ENCODE results near the gene ARL6IP4. TPM values are rescaled to one million over a fixed set of nuclear protein-coding genes. Genes with fewer than 3 reads are reported as not detected.

The ARL6IP4 gene
- total RNA-seq, 1 experiment from 2014 or later, result 162 TPM

DNA sequence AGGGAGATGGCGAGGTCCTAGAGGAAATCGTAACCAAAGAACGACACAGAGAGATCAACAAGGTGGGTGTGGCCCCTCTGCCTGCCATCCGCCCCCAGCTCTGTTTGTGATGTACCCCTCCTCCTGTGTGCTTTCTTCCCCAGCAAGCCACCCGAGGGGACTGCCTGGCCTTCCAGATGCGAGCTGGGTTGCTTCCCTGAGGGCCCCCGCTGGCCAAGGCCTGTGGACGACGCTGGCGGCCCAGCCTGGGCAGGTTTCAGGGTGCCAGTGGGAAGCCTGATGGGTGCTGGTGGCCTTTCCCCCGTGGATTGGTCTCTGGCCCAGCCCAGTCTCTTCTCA is 2.0 kb downstream of the ARL6IP4 start:
- no peaks in the 10 kb centered on the region for H3K9me2 ChIP-seq (ENCODE audit: insufficient read depth)
- TF ChIP-seq EZH2 (IDR thresholded peaks at IDR 0.05; ENCODE audit: low read depth), result no peak
- TF ChIP-seq, protein P1, sequence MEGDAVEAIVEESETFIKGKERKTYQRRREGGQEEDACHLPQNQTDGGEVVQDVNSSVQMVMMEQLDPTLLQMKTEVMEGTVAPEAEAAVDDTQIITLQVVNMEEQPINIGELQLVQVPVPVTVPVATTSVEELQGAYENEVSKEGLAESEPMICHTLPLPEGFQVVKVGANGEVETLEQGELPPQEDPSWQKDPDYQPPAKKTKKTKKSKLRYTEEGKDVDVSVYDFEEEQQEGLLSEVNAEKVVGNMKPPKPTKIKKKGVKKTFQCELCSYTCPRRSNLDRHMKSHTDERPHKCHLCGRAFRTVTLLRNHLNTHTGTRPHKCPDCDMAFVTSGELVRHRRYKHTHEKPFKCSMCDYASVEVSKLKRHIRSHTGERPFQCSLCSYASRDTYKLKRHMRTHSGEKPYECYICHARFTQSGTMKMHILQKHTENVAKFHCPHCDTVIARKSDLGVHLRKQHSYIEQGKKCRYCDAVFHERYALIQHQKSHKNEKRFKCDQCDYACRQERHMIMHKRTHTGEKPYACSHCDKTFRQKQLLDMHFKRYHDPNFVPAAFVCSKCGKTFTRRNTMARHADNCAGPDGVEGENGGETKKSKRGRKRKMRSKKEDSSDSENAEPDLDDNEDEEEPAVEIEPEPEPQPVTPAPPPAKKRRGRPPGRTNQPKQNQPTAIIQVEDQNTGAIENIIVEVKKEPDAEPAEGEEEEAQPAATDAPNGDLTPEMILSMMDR (conservative IDR thresholded peaks at IDR 0.05), result no peak
- POLR2A ChIA-PET (ENCODE audit: unreplicated experiment), result interaction anchor here (0.6 kb wide), 1 partner anchor 12 kb away, joined by 3 read pairs; no protein-coding TSS in a partner anchor
- peaks cover 6% of the 10 kb centered on the region; the same call in 1 of the 2 replicates for H3F3A ChIP-seq (ENCODE audit: insufficient read depth, low read depth)
- no peak overlapping the region for H3K4me2 ChIP-seq
- no peaks in the 10 kb centered on the region for H3K27me3 ChIP-seq (ENCODE audit: insufficient read depth, low read depth)
- no peaks in the 10 kb centered on the region for H3K9me3 ChIP-seq (ENCODE audit: insufficient read depth, low read depth)
- H3K36me3 ChIP-seq (ENCODE audit: low read depth), result no peaks in the 10 kb centered on the region
- CTCF ChIA-PET, result no interaction called here
- H3K4me1 ChIP-seq (replicated peaks; ENCODE audit: insufficient read depth), result peaks cover 7% of the 10 kb centered on the region; the same call in 1 of the 2 replicates
- no peak overlapping the region for H3K27ac ChIP-seq
- peaks cover 22% of the 10 kb centered on the region for H3K79me2 ChIP-seq (ENCODE audit: low read depth)
- no peak for DNase-seq
- intact Hi-C loops (cut with micrococcal nuclease; ENCODE audit: unreplicated experiment), result loop anchor here (10.0 kb wide), 1 partner anchor 182 kb away; no protein-coding TSS in a partner anchor
- H3K4me3 ChIP-seq, result no peak overlapping the region
- H4K20me1 ChIP-seq (ENCODE audit: insufficient read depth), result no peaks in the 10 kb centered on the region
- no TSS peak for BruUV-seq (replicated peaks)
- H2AFZ ChIP-seq, result no peak overlapping the region

DNA sequence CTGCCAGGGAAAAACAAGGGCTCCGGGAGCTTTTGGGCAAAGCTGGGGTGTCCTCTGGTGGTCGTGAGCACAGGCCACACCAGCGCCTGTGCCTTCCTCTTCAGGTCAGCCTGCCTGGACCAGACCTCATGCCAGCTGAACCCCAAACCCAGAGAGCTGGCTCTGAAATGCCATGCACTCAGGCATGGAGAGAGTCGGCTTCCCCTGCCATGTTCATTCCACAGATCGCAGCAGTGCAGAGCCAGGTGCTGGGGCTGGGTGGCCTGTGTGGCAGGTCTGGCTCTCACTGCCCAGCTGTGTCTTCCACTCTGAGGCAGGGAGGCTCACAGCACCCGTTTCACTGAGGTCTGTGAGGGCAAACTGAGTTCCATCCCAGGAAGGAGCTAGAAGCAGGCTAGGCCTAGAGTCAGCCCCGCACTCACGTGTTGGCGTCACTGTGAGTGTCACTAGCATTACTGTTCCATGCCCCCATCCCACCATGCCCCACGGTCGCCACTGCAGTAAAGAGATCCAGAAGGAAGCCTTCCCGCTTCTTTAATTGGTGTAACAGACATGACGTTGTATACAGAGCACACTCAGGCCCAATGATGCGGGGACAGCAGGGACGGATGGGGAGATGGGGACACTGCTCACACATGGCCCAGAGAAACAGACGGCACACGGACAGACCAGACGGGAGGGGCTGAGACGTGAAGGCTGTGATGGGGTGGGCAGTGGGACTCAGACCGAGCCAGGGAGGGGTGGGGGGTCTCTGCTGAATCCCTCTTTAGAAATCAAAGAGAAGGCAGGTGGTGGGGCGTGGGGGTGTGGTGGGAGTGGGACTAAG is 2.7 kb downstream of the ARL6IP4 start:
- Histone ChIP-seq H3F3A (ENCODE audit: insufficient read depth, low read depth) (peaks cover 6% of the 10 kb centered on the region; the same call in 1 of the 2 replicates), H3K9me2 (ENCODE audit: insufficient read depth) (no peaks in the 10 kb centered on the region), H3K4me1 (replicated peaks; ENCODE audit: insufficient read depth) (peaks cover 7% of the 10 kb centered on the region; the same call in 1 of the 2 replicates), H3K27me3 (ENCODE audit: insufficient read depth, low read depth) (no peaks in the 10 kb centered on the region), H3K9me3 (ENCODE audit: insufficient read depth, low read depth) (no peaks in the 10 kb centered on the region), H3K36me3 (ENCODE audit: low read depth) (no peaks in the 10 kb centered on the region), H3K4me3 (no peak overlapping the region), H4K20me1 (ENCODE audit: insufficient read depth) (no peaks in the 10 kb centered on the region), H2AFZ (no peak overlapping the region), H3K27ac (no peak overlapping the region), H3K79me2 (ENCODE audit: low read depth) (peaks cover 19% of the 10 kb centered on the region), H3K4me2 (no peak overlapping the region)
- no TSS peak for BruUV-seq (replicated peaks)
- intact Hi-C loops (cut with micrococcal nuclease; ENCODE audit: unreplicated experiment), result loop anchor here (10.0 kb wide), 1 partner anchor 182 kb away; no protein-coding TSS in a partner anchor
- CTCF ChIA-PET, result no interaction called here
- no peak for DNase-seq
- no peak for TF ChIP-seq EZH2 (IDR thresholded peaks at IDR 0.05; ENCODE audit: low read depth)
- TF ChIP-seq, protein P1 (conservative IDR thresholded peaks at IDR 0.05), result no peak
- POLR2A ChIA-PET (ENCODE audit: unreplicated experiment), result interaction anchor here (0.7 kb wide), 1 partner anchor 7 kb away, joined by 5 read pairs; no protein-coding TSS in a partner anchor

DNA sequence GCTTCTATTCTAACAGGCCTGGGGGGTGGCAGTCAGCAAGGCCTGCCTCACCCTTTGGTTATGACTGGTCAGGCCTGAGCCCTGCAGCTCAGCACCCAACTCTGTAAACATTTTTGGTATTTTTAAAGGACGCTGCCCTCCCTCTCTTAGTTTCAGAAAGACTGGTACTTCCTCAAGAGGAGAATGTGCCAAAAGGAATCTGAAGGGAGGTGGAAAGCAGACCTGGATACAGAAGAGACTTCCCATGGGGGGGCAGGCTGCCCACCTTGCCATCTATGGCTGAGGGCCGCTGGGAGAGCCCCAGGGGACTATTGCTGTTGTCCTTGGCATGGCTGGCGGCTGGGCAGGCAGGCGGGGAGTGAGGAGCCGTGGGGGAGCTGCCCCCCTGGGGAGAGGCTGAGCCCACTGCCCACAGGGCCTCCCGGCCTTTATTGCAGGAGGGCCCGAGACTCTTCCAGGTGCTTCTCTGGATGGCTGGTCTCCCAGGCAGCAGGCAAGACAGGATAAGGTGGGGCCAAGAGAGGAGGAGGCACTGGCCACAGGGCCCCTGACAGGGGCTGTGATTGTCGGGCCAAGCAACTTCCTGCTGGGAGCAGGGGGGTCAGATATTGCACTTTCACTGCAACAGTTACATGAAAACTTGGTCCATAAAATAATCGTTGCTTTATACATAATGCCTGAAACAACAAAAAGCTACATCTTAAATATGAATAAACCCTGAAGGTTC is 3.5 kb downstream of the ARL6IP4 start:
- no peak overlapping the region for H3K4me3 ChIP-seq
- no peaks in the 10 kb centered on the region for H3K9me2 ChIP-seq (ENCODE audit: insufficient read depth)
- H3K27ac ChIP-seq, result no peak overlapping the region
- H3K36me3 ChIP-seq (ENCODE audit: low read depth), result no peaks in the 10 kb centered on the region
- no peaks in the 10 kb centered on the region for H3K27me3 ChIP-seq (ENCODE audit: insufficient read depth, low read depth)
- peaks cover 7% of the 10 kb centered on the region; the same call in 1 of the 2 replicates for H3K4me1 ChIP-seq (replicated peaks; ENCODE audit: insufficient read depth)
- H4K20me1 ChIP-seq (ENCODE audit: insufficient read depth), result no peaks in the 10 kb centered on the region
- intact Hi-C loops (cut with micrococcal nuclease; ENCODE audit: unreplicated experiment), result loop anchor here (10.0 kb wide), 1 partner anchor 181 kb away; no protein-coding TSS in a partner anchor
- CTCF ChIA-PET, result no interaction called here
- no TSS peak for BruUV-seq (replicated peaks)
- H3K4me2 ChIP-seq, result no peak overlapping the region
- POLR2A ChIA-PET (ENCODE audit: unreplicated experiment), result interaction anchor here (0.7 kb wide), 1 partner anchor 8 kb away, joined by 5 read pairs; no protein-coding TSS in a partner anchor
- H3F3A ChIP-seq (ENCODE audit: insufficient read depth, low read depth), result peaks cover 6% of the 10 kb centered on the region; the same call in 1 of the 2 replicates
- TF ChIP-seq, protein P1 (conservative IDR thresholded peaks at IDR 0.05), result no peak
- no peak for TF ChIP-seq EZH2 (IDR thresholded peaks at IDR 0.05; ENCODE audit: low read depth)
- DNase-seq, result no peak
- H2AFZ ChIP-seq, result no peak overlapping the region
- H3K9me3 ChIP-seq (ENCODE audit: insufficient read depth, low read depth), result no peaks in the 10 kb centered on the region
- H3K79me2 ChIP-seq (ENCODE audit: low read depth), result peaks cover 19% of the 10 kb centered on the region
